CD8-positive, alpha-beta memory T cell (primary cell): Measurements from ENCODE around the gene TBCE. TPM values are rescaled to one million over a fixed set of nuclear protein-coding genes. Genes with fewer than 3 reads are reported as not detected.

Source experiments
- CTCF ChIA-PET: fragments of 350-600 bp; sonication (Branson Sonifier 250); formaldehyde crosslinking; loops from one replicate; lab custom pipeline; 2021; ENCODE audit warnings: antibody characterized with exemption; lab: Charles Lee
- POLR2A ChIA-PET: fragments of 350-600 bp; sonication (Branson Sonifier 250); formaldehyde crosslinking; loops from one replicate; lab custom pipeline; 2021; ENCODE audit warnings: antibody characterized with exemption; lab: Charles Lee
- DNase-seq, 5 donors: peaks; one replicate each; pipeline versions ENCODE4 v3.0.0 to v3.0.0-alpha.2; 2020 to 2022; ENCODE audit warnings: mixed read lengths in 1 of 5
- H3K27ac ChIP-seq: one replicate; pipeline ENCODE4 v1.7.0; 2013; ENCODE audit warnings: low read depth, mild to moderate bottlenecking, low read length, moderate library complexity
- H3K27me3 ChIP-seq: 2 replicates; pipeline ENCODE4 v1.7.0; 2013; ENCODE audit warnings: low read length, mild to moderate bottlenecking; ENCODE audit not compliant: insufficient read depth, poor library complexity, severe bottlenecking
- H3K36me3 ChIP-seq: 2 replicates; pipeline ENCODE4 v1.7.0; 2013; ENCODE audit warnings: mild to moderate bottlenecking, low read length, moderate library complexity; ENCODE audit not compliant: insufficient read depth
- H3K4me1 ChIP-seq: 2 replicates; pipeline ENCODE4 v1.7.0; 2013; ENCODE audit warnings: mild to moderate bottlenecking, low read length, moderate library complexity; ENCODE audit not compliant: insufficient read depth
- H3K4me3 ChIP-seq: 2 replicates; pipeline ENCODE4 v1.7.0; 2013; ENCODE audit warnings: mild to moderate bottlenecking, low read length
- H3K9me3 ChIP-seq: 2 replicates; pipeline ENCODE4 v1.7.0; 2013; ENCODE audit warnings: mild to moderate bottlenecking, low read length
- H3K27ac Mint-ChIP-seq, 8 donors: one replicate each; pipeline ENCODE4 v1.8.0; 2020 to 2021; ENCODE audit warnings: mixed read lengths in 8 of 8, mild to moderate bottlenecking in 6 of 8, inconsistent platforms in 3 of 8, moderate library complexity in 3 of 8
- H3K27me3 Mint-ChIP-seq, 2 donors: one replicate each; pipeline ENCODE4 v1.8.0; 2020 to 2021; ENCODE audit warnings: mixed read lengths in 2 of 2, mild to moderate bottlenecking in 1 of 2, moderate library complexity in 1 of 2
- H3K36me3 Mint-ChIP-seq, 3 donors: one replicate each; pipeline ENCODE4 v1.8.0; 2020 to 2021; ENCODE audit warnings: mixed read lengths in 3 of 3, inconsistent platforms in 1 of 3, mild to moderate bottlenecking in 1 of 3
- H3K4me1 Mint-ChIP-seq, 3 donors: one replicate each; pipeline ENCODE4 v1.8.0; 2020 to 2021; ENCODE audit warnings: mixed read lengths in 3 of 3, inconsistent platforms in 1 of 3, mild to moderate bottlenecking in 1 of 3
- H3K4me3 Mint-ChIP-seq, 7 donors: one replicate each; pipeline ENCODE4 v1.8.0; 2020 to 2021; ENCODE audit warnings: mixed read lengths in 7 of 7, mild to moderate bottlenecking in 6 of 7, moderate library complexity in 4 of 7, inconsistent platforms in 2 of 7
- H3K9me3 Mint-ChIP-seq, 5 donors: one replicate each; pipeline ENCODE4 v1.8.0; 2020 to 2022; ENCODE audit warnings: mixed read lengths in 5 of 5, mild to moderate bottlenecking in 3 of 5, moderate library complexity in 2 of 5, inconsistent platforms in 1 of 5
- polyA plus RNA-seq: library from polyadenylated mRNA; unstranded; fragments of 300-500 nt; fragmentation: Illumina TruSeq; gene quantifications from one replicate; pipeline ENCODE4 v1.2.3, GENCODE V29; 2021
- total RNA-seq, 2 experiments: library from RNA; stranded (reverse); gene quantifications; one replicate each; pipeline ENCODE4 v1.2.3, GENCODE V29; 2021

The TBCE gene
- total and polyA plus RNA-seq, 3 experiments from 2014 or later: 15.5 to 25.7 (median 19.4) TPM

DNA sequence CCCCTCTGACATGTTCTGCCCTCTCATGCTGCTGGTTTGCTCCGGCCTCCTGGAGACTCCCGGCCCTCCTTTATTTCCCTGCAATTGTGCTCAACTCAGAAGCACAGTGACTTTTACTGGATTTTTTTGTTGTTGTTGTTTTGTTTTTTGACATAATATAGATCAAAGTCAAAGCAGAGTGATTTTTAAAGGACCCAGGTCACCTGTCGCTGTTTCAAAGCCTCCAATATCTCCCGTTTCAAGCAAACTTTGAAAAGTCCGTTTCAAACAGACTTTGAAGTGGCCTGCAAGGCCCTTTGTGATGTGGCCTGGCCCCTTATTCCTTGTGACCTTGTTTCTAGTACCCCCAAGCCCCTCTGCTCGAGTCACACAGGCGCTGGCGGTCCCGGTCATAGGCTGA lies 58.1 kb downstream of the TBCE start:
- ChIA-PET CTCF (interaction anchor here (2.8 kb wide), 1 partner anchor 9 kb away, joined by 15 read pairs; no protein-coding TSS in a partner anchor), POLR2A (no interaction called here)
- H3K27me3 ChIP-seq: no peaks in the 10 kb centered on the region
- H3K27me3 Mint-ChIP-seq: no peaks in the 10 kb centered on the region
- H3K36me3 Mint-ChIP-seq: peaks cover 0 to 18% (median 3%) of the 10 kb centered on the region in 3 donors
- peaks cover 26 to 35% (median 31%) of the 10 kb centered on the region in 3 donors for H3K4me1 Mint-ChIP-seq
- no peak overlapping the region for H3K27ac ChIP-seq
- H3K27ac Mint-ChIP-seq: peak overlapping the region in 1 of 8 donors; percentile 43
- H3K9me3 Mint-ChIP-seq: no peaks in the 10 kb centered on the region
- no peaks in the 10 kb centered on the region for H3K9me3 ChIP-seq
- H3K36me3 ChIP-seq: no peaks in the 10 kb centered on the region
- no peak for DNase-seq
- H3K4me1 ChIP-seq: peaks cover 10% of the 10 kb centered on the region
- no peak overlapping the region for H3K4me3 Mint-ChIP-seq
- H3K4me3 ChIP-seq: no peak overlapping the region

- Histone ChIP-seq H3K9me3 (no peaks in the 10 kb centered on the region), H3K36me3 (no peaks in the 10 kb centered on the region), H3K4me3 (no peak overlapping the region), H3K27me3 (no peaks in the 10 kb centered on the region), H3K4me1 (peaks cover 10% of the 10 kb centered on the region), H3K27ac (no peak overlapping the region)
- no peak overlapping the region for H3K4me3 Mint-ChIP-seq
- peaks cover 26 to 35% (median 31%) of the 10 kb centered on the region in 3 donors for H3K4me1 Mint-ChIP-seq
- CTCF ChIA-PET: interaction anchor here (1.4 to 2.8 kb wide), 2 partner anchors 9 to 16 kb away, joined by 4 to 15 read pairs; no protein-coding TSS in a partner anchor
- POLR2A ChIA-PET: no interaction called here
- H3K9me3 Mint-ChIP-seq: no peaks in the 10 kb centered on the region
- H3K27me3 Mint-ChIP-seq: no peaks in the 10 kb centered on the region
- H3K36me3 Mint-ChIP-seq: peaks cover 0 to 21% (median 3%) of the 10 kb centered on the region in 3 donors
- H3K27ac Mint-ChIP-seq: peak overlapping the region in 1 of 8 donors; percentile 74
- DNase-seq: no peak
These were observed 58.9 kb downstream of the TBCE start for GRCh38 chr1:235426143-235426542.

GRCh38 chr1:235426680-235427079 lies 59.5 kb downstream of the TBCE start:
- CTCF ChIA-PET: interaction anchor here (1.4 to 2.8 kb wide), 2 partner anchors 10 to 15 kb away, joined by 4 to 15 read pairs; no protein-coding TSS in a partner anchor

GRCh38 chr1:235427447-235427846 lies 60.2 kb downstream of the TBCE start:
- Histone ChIP-seq H3K4me1 (peaks cover 10% of the 10 kb centered on the region), H3K9me3 (no peaks in the 10 kb centered on the region), H3K36me3 (no peaks in the 10 kb centered on the region), H3K27ac (no peak overlapping the region), H3K4me3 (no peak overlapping the region), H3K27me3 (no peaks in the 10 kb centered on the region)
- Mint-ChIP-seq H3K9me3 (no peaks in the 10 kb centered on the region), H3K36me3 (peaks cover 0 to 24% (median 3%) of the 10 kb centered on the region in 3 donors), H3K27ac (peak overlapping the region in 1 of 8 donors; percentile 9), H3K4me3 (no peak overlapping the region), H3K27me3 (no peaks in the 10 kb centered on the region), H3K4me1 (peaks cover 22 to 28% (median 26%) of the 10 kb centered on the region in 3 donors)
- ChIA-PET CTCF (interaction anchor here (1.4 to 2.8 kb wide), 2 partner anchors 11 to 14 kb away, joined by 4 to 15 read pairs; no protein-coding TSS in a partner anchor), POLR2A (no interaction called here)
- DNase-seq: no peak

More at GRCh38 chr1:235426680-235427079, 59.5 kb downstream of the TBCE start:
- H3K4me3 Mint-ChIP-seq: no peak overlapping the region
- peak overlapping the region in 1 of 8 donors; percentile 47 for H3K27ac Mint-ChIP-seq
- no peaks in the 10 kb centered on the region for H3K36me3 ChIP-seq
- H3K4me1 Mint-ChIP-seq: peaks cover 26 to 32% (median 29%) of the 10 kb centered on the region in 3 donors
- peaks cover 10% of the 10 kb centered on the region for H3K4me1 ChIP-seq
- H3K9me3 ChIP-seq: no peaks in the 10 kb centered on the region
- POLR2A ChIA-PET: no interaction called here
- no peaks in the 10 kb centered on the region for H3K9me3 Mint-ChIP-seq
- H3K27ac ChIP-seq: no peak overlapping the region
- no peak overlapping the region for H3K4me3 ChIP-seq
- no peaks in the 10 kb centered on the region for H3K27me3 ChIP-seq
- no peak for DNase-seq
- no peaks in the 10 kb centered on the region for H3K27me3 Mint-ChIP-seq
- H3K36me3 Mint-ChIP-seq: peaks cover 0 to 21% (median 3%) of the 10 kb centered on the region in 3 donors

GRCh38 chr1:235429143-235429542 lies 61.9 kb downstream of the TBCE start:
- Histone ChIP-seq H3K27me3 (no peaks in the 10 kb centered on the region), H3K4me3 (no peak overlapping the region), H3K9me3 (no peaks in the 10 kb centered on the region), H3K4me1 (no peaks in the 10 kb centered on the region), H3K36me3 (no peaks in the 10 kb centered on the region), H3K27ac (no peak overlapping the region)
- ChIA-PET CTCF (no interaction called here), POLR2A (no interaction called here)
- Mint-ChIP-seq H3K27me3 (no peaks in the 10 kb centered on the region), H3K27ac (no peak overlapping the region), H3K4me1 (peaks cover 5 to 13% (median 12%) of the 10 kb centered on the region in 3 donors), H3K36me3 (peaks cover 0 to 38% (median 7%) of the 10 kb centered on the region in 3 donors), H3K4me3 (no peak overlapping the region), H3K9me3 (no peaks in the 10 kb centered on the region)
- DNase-seq: no peak

DNA sequence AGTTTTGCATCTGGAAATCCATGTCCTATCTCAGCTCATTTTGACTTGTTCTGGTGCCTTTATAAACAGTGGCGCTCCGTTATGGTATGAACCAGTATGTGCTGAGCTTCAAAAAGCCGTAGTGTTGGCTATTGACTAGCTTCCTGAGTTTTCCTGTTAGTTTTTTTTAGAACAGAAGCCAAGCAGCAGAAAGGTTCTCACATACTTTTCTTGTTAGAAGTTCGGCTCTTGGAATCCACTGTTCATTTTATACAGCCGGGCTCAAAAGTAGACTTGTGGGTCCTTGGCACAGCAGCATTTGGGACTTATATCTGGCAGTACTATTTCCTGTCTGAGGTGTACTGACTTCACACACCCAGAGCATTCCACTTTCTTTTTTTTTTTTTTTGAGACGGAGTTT lies 63.8 kb downstream of the TBCE start:
- Mint-ChIP-seq H3K4me1 (peaks cover 0 to 3% (median 3%) of the 10 kb centered on the region in 3 donors), H3K27ac (no peak overlapping the region), H3K27me3 (no peaks in the 10 kb centered on the region), H3K36me3 (peaks cover 5 to 42% (median 6%) of the 10 kb centered on the region in 3 donors), H3K9me3 (no peaks in the 10 kb centered on the region), H3K4me3 (no peak overlapping the region)
- H3K36me3 ChIP-seq: no peaks in the 10 kb centered on the region
- no peaks in the 10 kb centered on the region for H3K4me1 ChIP-seq
- ChIA-PET POLR2A (interaction anchor here (0.7 kb wide), 1 partner anchor 820 kb away, joined by 4 read pairs; no protein-coding TSS in a partner anchor), CTCF (interaction anchor here (1.8 kb wide), 1 partner anchor 15 kb away, joined by 7 read pairs; no protein-coding TSS in a partner anchor)
- H3K27ac ChIP-seq: no peak overlapping the region
- no peaks in the 10 kb centered on the region for H3K9me3 ChIP-seq
- no peak overlapping the region for H3K4me3 ChIP-seq
- no peaks in the 10 kb centered on the region for H3K27me3 ChIP-seq
- DNase-seq: no peak

GRCh38 chr1:235434001-235434400 lies 66.8 kb downstream of the TBCE start:
- POLR2A ChIA-PET: interaction anchor here (0.7 kb wide), 1 partner anchor 343 kb away, joined by 8 read pairs; no protein-coding TSS in a partner anchor
- no peak for DNase-seq
- Mint-ChIP-seq H3K36me3 (peaks cover 7 to 57% (median 11%) of the 10 kb centered on the region in 3 donors), H3K27me3 (no peaks in the 10 kb centered on the region), H3K4me3 (no peak overlapping the region), H3K27ac (peak overlapping the region in 1 of 8 donors; percentile 43), H3K4me1 (no peaks in the 10 kb centered on the region), H3K9me3 (no peaks in the 10 kb centered on the region)
- peaks cover 9% of the 10 kb centered on the region for H3K36me3 ChIP-seq
- H3K9me3 ChIP-seq: no peaks in the 10 kb centered on the region
- no peaks in the 10 kb centered on the region for H3K4me1 ChIP-seq
- H3K4me3 ChIP-seq: no peak overlapping the region
- no peaks in the 10 kb centered on the region for H3K27me3 ChIP-seq
- CTCF ChIA-PET: no interaction called here
- no peak overlapping the region for H3K27ac ChIP-seq

DNA sequence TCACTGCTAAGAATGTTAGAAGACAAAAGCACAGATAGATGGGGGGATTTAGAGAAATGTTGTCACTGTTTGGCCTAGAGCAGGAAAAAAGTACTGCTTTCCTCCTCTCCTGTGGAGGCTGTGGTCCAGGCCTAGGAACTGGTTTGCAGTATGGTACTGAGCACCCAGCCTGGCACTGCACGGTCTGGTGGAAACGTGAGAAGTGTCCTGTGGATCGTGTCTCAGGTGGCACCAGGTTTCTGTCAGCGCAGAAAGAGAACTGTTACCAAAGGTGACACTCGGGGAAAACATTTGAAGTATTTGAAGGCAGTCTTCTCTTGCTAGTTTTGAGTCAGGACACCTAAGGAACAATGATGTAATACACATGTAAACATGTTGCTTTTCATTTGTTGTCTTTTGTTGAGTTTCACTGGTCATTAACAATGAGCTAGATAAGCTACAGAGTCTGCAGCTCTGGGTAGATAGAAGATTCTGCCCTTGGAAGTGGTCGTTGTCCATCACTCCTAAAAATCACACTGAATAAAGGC lies 74.0 kb downstream of the TBCE start:
- H3K9me3 ChIP-seq: no peaks in the 10 kb centered on the region
- ChIA-PET CTCF (interaction anchor here (0.8 to 2.2 kb wide), 4 partner anchors 14 to 26 kb away, joined by 3 to 8 read pairs (median 4); no protein-coding TSS in a partner anchor), POLR2A (no interaction called here)
- H3K4me1 ChIP-seq: no peaks in the 10 kb centered on the region
- H3K36me3 Mint-ChIP-seq: peaks cover 6 to 73% (median 19%) of the 10 kb centered on the region in 3 donors
- H3K27ac ChIP-seq: no peak overlapping the region
- H3K27me3 Mint-ChIP-seq: no peaks in the 10 kb centered on the region
- DNase-seq: no peak
- no peaks in the 10 kb centered on the region for H3K4me1 Mint-ChIP-seq
- H3K4me3 Mint-ChIP-seq: peak overlapping the region in 1 of 7 donors; percentile 3
- H3K27ac Mint-ChIP-seq: peak overlapping the region in 2 of 8 donors; percentile 58 to 61
- H3K4me3 ChIP-seq: no peak overlapping the region
- H3K36me3 ChIP-seq: peaks cover 41% of the 10 kb centered on the region
- H3K9me3 Mint-ChIP-seq: no peaks in the 10 kb centered on the region
- no peaks in the 10 kb centered on the region for H3K27me3 ChIP-seq
